T-cell (primary cell): ENCODE results near the gene MCCC1. TPM values are rescaled to one million over a fixed set of nuclear protein-coding genes. Genes with fewer than 3 reads are reported as not detected.

ENCODE experiments used
- ATAC-seq, 4 experiments: fragments of 200-7000 bp in 3 of 4; fragments of 150-1000 bp in 1 of 4; cut with Tn5 transposase; replicated peaks in 1 of 4; 1 replicate in 3 of 4; 2 replicates in 1 of 4; pipeline ENCODE4 v1.10.0; 2021; ENCODE audit warnings: moderate library complexity in 3 of 4, mild to moderate bottlenecking in 2 of 4, moderate number of reproducible peaks in 1 of 4
- CTCF ChIA-PET, 2 donors: fragments of 300-600 bp; sonication (Branson Sonifier 250); formaldehyde crosslinking; loops; one replicate each; lab custom pipeline; 2022; ENCODE audit warnings: antibody characterized with exemption in 2 of 2; lab: Charles Lee
- POLR2A ChIA-PET, 2 donors: fragments of 300-600 bp; sonication (Branson Sonifier 250); formaldehyde crosslinking; loops; one replicate each; lab custom pipeline; 2022; ENCODE audit warnings: antibody characterized with exemption in 2 of 2; lab: Charles Lee
- DNase-seq, 35 experiments: peaks; one replicate each; pipeline versions ENCODE4 v3.0.0 to v3.0.0-alpha.2; 2013 to 2023
- H3K27ac ChIP-seq: one replicate; pipeline ENCODE4 v1.5.1; 2013; ENCODE audit warnings: low read length
- H3K27me3 ChIP-seq, 2 experiments: replicated peaks in 1 of 2; 1 replicate in 1 of 2; 2 replicates in 1 of 2; pipeline versions ENCODE4 v1.6.1 to v1.7.0; 2013; ENCODE audit warnings: low read length in 1 of 2, mixed read lengths in 1 of 2; ENCODE audit not compliant: control insufficient read depth in 2 of 2, insufficient read depth in 2 of 2; ENCODE audit errors: extremely low read depth in 1 of 2
- H3K36me3 ChIP-seq, 2 donors: 1 replicate in 1 of 2; 2 replicates in 1 of 2; pipeline versions ENCODE4 v1.6.1 to v1.7.0; 2013; ENCODE audit warnings: low read length in 1 of 2; ENCODE audit not compliant: control insufficient read depth in 2 of 2, insufficient read depth in 1 of 2; ENCODE audit errors: extremely low read depth in 1 of 2
- H3K4me1 ChIP-seq, 2 experiments: 1 replicate in 1 of 2; 2 replicates in 1 of 2; pipeline versions ENCODE4 v1.6.1 to v1.7.0; 2013; ENCODE audit warnings: low read length in 2 of 2, mixed read lengths in 1 of 2; ENCODE audit not compliant: insufficient read depth in 2 of 2, control insufficient read depth in 1 of 2; ENCODE audit errors: extremely low read depth in 1 of 2
- H3K4me3 ChIP-seq, 2 donors: 1 replicate in 1 of 2; 2 replicates in 1 of 2; pipeline versions ENCODE4 v1.5.1 to v1.7.0; 2013; ENCODE audit warnings: mild to moderate bottlenecking in 2 of 2, low read length in 1 of 2, moderate library complexity in 1 of 2; ENCODE audit not compliant: control insufficient read depth in 1 of 2; ENCODE audit errors: extremely low read depth in 1 of 2
- H3K9me3 ChIP-seq: 2 replicates; pipeline ENCODE4 v1.7.0; 2013
- H3K27ac Mint-ChIP-seq, 2 donors: one replicate each; pipeline ENCODE4 v1.8.0; 2020 to 2021; ENCODE audit warnings: mild to moderate bottlenecking in 2 of 2, mixed read lengths in 2 of 2
- H3K27me3 Mint-ChIP-seq, 2 donors: one replicate each; pipeline ENCODE4 v1.8.0; 2021 to 2022; ENCODE audit warnings: mixed read lengths in 2 of 2
- H3K36me3 Mint-ChIP-seq: one replicate; pipeline ENCODE4 v1.8.0; 2021; ENCODE audit warnings: mixed read lengths
- H3K4me1 Mint-ChIP-seq, 3 donors: one replicate each; pipeline ENCODE4 v1.8.0; 2020 to 2022; ENCODE audit warnings: mixed read lengths in 3 of 3, mild to moderate bottlenecking in 1 of 3
- H3K4me3 Mint-ChIP-seq, 3 donors: one replicate each; pipeline ENCODE4 v1.8.0; 2020 to 2022; ENCODE audit warnings: mild to moderate bottlenecking in 3 of 3, mixed read lengths in 3 of 3, moderate library complexity in 3 of 3
- H3K9me3 Mint-ChIP-seq, 3 donors: one replicate each; pipeline ENCODE4 v1.8.0; 2020 to 2022; ENCODE audit warnings: mixed read lengths in 3 of 3
- WGBS: methylation state at CpG from one replicate; pipeline ENCODE4 v1.1.5; 2013; ENCODE audit warnings: missing lambda C conversion rate; ENCODE audit not compliant: insufficient coverage; 5-methylcytosine and 5-hydroxymethylcytosine counted together
- total RNA-seq, 35 experiments: library from RNA in 6 of 35; stranded (reverse) in 6 of 35; fragments of 120-200 nt in 1 of 35; gene quantifications; one replicate each; pipeline versions ENCODE4 v1.2.1 to v1.2.4 and lab custom pipeline; 2013 to 2026

Gene MCCC1
- total RNA-seq, 5 donors from 2014 or later (not counting 1 experiment from before 2014, with no cell fraction given) = 18.1 to 33.1 (median 26.0) TPM

DNA sequence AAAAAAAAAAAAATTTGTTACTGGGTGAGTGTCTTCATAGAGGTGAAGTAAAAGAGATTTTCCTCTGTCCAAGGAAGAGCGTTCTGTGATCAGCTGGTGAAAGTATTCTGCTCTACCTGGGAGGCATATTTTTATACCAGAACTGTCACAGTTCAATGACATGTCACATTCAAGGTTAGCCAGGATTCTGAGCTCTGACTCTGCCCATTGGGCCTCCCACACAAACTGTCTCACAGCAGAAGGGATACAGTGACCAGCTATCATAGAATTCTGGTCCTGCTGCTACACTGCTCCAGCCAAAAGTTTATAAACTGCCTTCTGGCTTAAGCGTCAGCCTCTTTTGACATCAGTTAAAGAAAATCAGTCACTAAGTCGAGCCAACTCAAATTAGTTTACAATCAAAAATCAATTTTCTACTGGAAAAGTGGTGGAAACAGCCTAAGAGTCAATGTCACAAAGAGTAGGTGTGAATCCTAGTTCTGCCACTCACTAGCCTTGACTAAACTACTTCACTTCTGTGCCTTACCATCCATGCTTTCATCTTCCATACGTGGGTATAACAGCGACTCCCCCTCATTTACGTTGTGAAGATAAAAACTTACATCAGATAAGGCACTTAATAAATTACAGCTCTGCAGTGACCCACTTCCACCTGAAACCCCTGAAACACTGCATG lies 66.3 kb downstream of the MCCC1 start:
- H3K36me3 ChIP-seq = peaks cover 0 to 59% of the 10 kb centered on the region in 2 donors
- 86% methylated on average over 6 of the region's 6 CpGs for WGBS
- no peak overlapping the region for H3K4me3 ChIP-seq
- CTCF ChIA-PET = no interaction called here
- Mint-ChIP-seq H3K4me3 (no peak overlapping the region), H3K36me3 (peaks cover 66% of the 10 kb centered on the region), H3K9me3 (no peaks in the 10 kb centered on the region), H3K27ac (no peak overlapping the region), H3K4me1 (no peaks in the 10 kb centered on the region), H3K27me3 (no peaks in the 10 kb centered on the region)
- DNase-seq (no peak), ATAC-seq (no peak)
- no peaks in the 10 kb centered on the region for H3K9me3 ChIP-seq
- H3K4me1 ChIP-seq = no peaks in the 10 kb centered on the region
- H3K27me3 ChIP-seq = no peaks in the 10 kb centered on the region
- H3K27ac ChIP-seq = no peak overlapping the region
- POLR2A ChIA-PET = interaction anchor here in 1 of 2 donors (0.7 kb wide), 1 partner anchor 16 kb away, joined by 7 read pairs; no protein-coding TSS in a partner anchor

DNA sequence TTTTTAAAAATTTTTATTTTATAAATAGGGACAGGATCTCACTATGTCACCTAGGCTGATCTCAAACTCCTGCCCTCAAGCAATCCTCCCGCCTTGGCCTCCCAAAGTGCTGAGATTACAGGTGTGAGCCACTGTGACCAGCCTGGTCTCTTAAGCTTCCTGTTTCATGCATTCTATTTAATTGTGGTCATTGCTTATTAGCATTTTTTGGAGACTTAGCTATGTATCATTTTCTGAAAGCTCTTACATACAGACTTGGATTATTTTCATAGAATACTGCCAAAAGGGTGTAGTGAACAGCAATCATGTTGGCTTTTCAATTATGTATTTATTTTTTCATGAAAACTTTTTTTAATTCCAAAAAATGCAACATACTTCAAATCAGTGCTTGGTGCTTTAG lies 67.5 kb downstream of the MCCC1 start:
- Histone ChIP-seq H3K27me3 (no peaks in the 10 kb centered on the region), H3K4me1 (no peaks in the 10 kb centered on the region), H3K27ac (no peak overlapping the region), H3K4me3 (no peak overlapping the region), H3K36me3 (peaks cover 0 to 55% of the 10 kb centered on the region in 2 donors), H3K9me3 (no peaks in the 10 kb centered on the region)
- no CpG with 5 or more reads among the region's 1 CpG for WGBS
- no peaks in the 10 kb centered on the region for H3K4me1 Mint-ChIP-seq
- H3K4me3 Mint-ChIP-seq = no peak overlapping the region
- ChIA-PET CTCF (interaction anchor here in 1 of 2 donors (0.6 kb wide), 1 partner anchor 112 kb away, joined by 5 read pairs; no protein-coding TSS in a partner anchor), POLR2A (no interaction called here)
- no peak for DNase-seq
- no peaks in the 10 kb centered on the region for H3K9me3 Mint-ChIP-seq
- H3K27me3 Mint-ChIP-seq = no peaks in the 10 kb centered on the region
- no peak overlapping the region for H3K27ac Mint-ChIP-seq
- ATAC-seq = no peak
- peaks cover 62% of the 10 kb centered on the region for H3K36me3 Mint-ChIP-seq

GRCh38 chr3:183028416-183028815 lies 70.9 kb downstream of the MCCC1 start:
- Mint-ChIP-seq H3K4me1 (no peaks in the 10 kb centered on the region), H3K9me3 (no peaks in the 10 kb centered on the region), H3K4me3 (no peak overlapping the region), H3K27ac (no peak overlapping the region), H3K27me3 (no peaks in the 10 kb centered on the region), H3K36me3 (peaks cover 55% of the 10 kb centered on the region)
- Histone ChIP-seq H3K36me3 (peaks cover 0 to 50% of the 10 kb centered on the region in 2 donors), H3K4me1 (no peaks in the 10 kb centered on the region), H3K27me3 (no peaks in the 10 kb centered on the region), H3K27ac (no peak overlapping the region), H3K9me3 (no peaks in the 10 kb centered on the region), H3K4me3 (no peak overlapping the region)
- ATAC-seq = no peak
- ChIA-PET POLR2A (no interaction called here), CTCF (no interaction called here)
- 100% methylated on average over 1 of the region's 3 CpGs for WGBS
- DNase-seq = no peak

DNA sequence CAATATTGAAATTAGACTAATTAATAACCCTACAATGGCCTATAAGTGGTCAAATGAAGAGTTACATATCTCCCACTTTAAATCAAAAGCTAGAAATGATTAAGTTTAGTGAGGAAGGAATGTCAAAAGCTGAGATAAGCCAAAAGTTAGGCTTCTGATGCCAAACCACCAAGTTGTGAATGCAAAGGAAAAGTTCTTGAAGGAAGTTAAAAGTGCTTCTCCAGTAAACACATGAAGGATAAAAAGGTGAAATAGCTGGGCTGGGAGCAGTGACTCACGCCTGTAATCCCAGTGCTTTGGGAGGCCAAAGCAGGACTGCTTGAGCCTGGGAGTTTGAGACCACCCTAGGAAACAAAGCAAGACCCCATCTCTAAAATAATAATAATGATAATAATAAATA lies 72.0 kb downstream of the MCCC1 start:
- ChIA-PET POLR2A (no interaction called here), CTCF (no interaction called here)
- WGBS = no CpG with 5 or more reads among the region's 1 CpG
- Mint-ChIP-seq H3K36me3 (peaks cover 50% of the 10 kb centered on the region), H3K4me3 (no peak overlapping the region), H3K27me3 (no peaks in the 10 kb centered on the region), H3K9me3 (no peaks in the 10 kb centered on the region), H3K4me1 (no peaks in the 10 kb centered on the region), H3K27ac (no peak overlapping the region)
- DNase-seq (no peak), ATAC-seq (no peak)
- H3K27me3 ChIP-seq = no peaks in the 10 kb centered on the region
- no peaks in the 10 kb centered on the region for H3K9me3 ChIP-seq
- no peak overlapping the region for H3K4me3 ChIP-seq
- no peaks in the 10 kb centered on the region for H3K4me1 ChIP-seq
- no peak overlapping the region for H3K27ac ChIP-seq
- H3K36me3 ChIP-seq = peaks cover 0 to 41% of the 10 kb centered on the region in 2 donors

- Histone ChIP-seq H3K36me3 (peaks cover under 1 to 44% of the 10 kb centered on the region in 2 donors), H3K4me1 (no peaks in the 10 kb centered on the region), H3K9me3 (no peaks in the 10 kb centered on the region), H3K27ac (no peak overlapping the region), H3K27me3 (no peaks in the 10 kb centered on the region), H3K4me3 (no peak overlapping the region)
- DNase-seq (no peak), ATAC-seq (no peak)
- H3K27ac Mint-ChIP-seq = no peak overlapping the region
- no peaks in the 10 kb centered on the region for H3K4me1 Mint-ChIP-seq
- H3K9me3 Mint-ChIP-seq = no peaks in the 10 kb centered on the region
- POLR2A ChIA-PET = interaction anchor here in 1 of 2 donors (0.6 kb wide), 1 partner anchor 224 kb away, joined by 4 read pairs; no protein-coding TSS in a partner anchor
- WGBS = no CpG with 5 or more reads among the region's 3 CpGs
- no peaks in the 10 kb centered on the region for H3K27me3 Mint-ChIP-seq
- H3K36me3 Mint-ChIP-seq = peaks cover 47% of the 10 kb centered on the region
- no peak overlapping the region for H3K4me3 Mint-ChIP-seq
- CTCF ChIA-PET = no interaction called here
Observed at GRCh38 chr3:183022936-183023516, 76.3 kb downstream of the MCCC1 start.

- Mint-ChIP-seq H3K4me1 (no peaks in the 10 kb centered on the region), H3K4me3 (no peak overlapping the region), H3K27me3 (no peaks in the 10 kb centered on the region), H3K36me3 (peaks cover 49% of the 10 kb centered on the region), H3K27ac (no peak overlapping the region), H3K9me3 (no peaks in the 10 kb centered on the region)
- Histone ChIP-seq H3K4me3 (no peak overlapping the region), H3K4me1 (no peaks in the 10 kb centered on the region), H3K27me3 (no peaks in the 10 kb centered on the region), H3K9me3 (no peaks in the 10 kb centered on the region), H3K27ac (no peak overlapping the region), H3K36me3 (peaks cover 2 to 50% of the 10 kb centered on the region in 2 donors)
- no peak for DNase-seq
- WGBS = 100% methylated on average over 1 of the region's 3 CpGs
- POLR2A ChIA-PET = no interaction called here
- CTCF ChIA-PET = no interaction called here
- ATAC-seq = no peak
Observed at GRCh38 chr3:183018421-183019192, 80.7 kb downstream of the MCCC1 start.
